Measurements from ENCODE around the gene CNGB1. TPM values are rescaled to one million over a fixed set of nuclear protein-coding genes. Genes with fewer than 3 reads are reported as not detected.
"Not testable (repeated sequence)": the region's sequence is repeated elsewhere in the genome, so short reads cannot be mapped to it uniquely, and the experiment has no call there.

The CNGB1 gene
- total RNA-seq, 2 experiments from 2014 or later: not detected

DNA sequence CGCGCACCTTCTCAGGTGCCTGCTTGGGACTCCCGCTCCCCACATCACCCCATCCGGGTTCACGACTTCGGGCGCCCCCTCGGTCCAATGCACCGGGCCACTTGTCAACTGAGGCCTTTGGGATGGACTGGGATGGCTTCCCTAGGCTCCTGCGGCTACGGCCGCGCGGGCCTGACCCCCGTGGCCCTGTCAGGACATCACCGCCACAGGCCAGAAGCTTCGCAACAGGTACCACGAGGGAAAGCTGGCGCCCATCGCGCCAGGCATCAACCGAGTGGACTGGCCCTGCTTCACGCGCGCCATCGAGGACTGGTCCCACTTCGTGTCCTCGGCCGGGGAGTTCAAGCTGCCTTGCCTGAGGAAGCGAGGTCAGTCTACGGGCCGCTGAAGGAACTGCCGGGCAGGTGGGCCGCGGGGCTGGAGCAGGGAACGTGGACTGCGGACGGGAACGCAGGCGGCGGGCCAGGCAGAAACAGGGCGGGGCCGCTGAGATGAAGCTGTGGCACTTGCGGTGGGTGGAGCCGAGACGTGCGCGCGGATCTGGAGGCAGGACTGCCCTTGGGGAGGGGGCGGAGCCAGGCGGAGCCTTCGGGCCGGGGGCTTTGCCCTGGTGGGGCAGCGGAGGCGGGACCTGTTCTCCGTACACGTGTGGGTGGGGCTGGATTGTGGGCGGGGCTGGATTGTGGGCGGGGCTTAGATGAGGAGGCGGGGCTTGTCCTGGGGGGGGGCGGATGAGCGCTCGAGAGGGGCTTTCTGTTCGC is 13.7 kb upstream of the CNGB1 start:
- ChIA-PET CTCF (interaction anchor here (0.9 to 1.2 kb wide), 5 partner anchors 13 to 407 kb away, joined by 3 to 4 read pairs (median 3); partner anchors contain the start of gene USB1), POLR2A (interaction anchor here (1.0 to 1.2 kb wide), 2 partner anchors 13 to 16 kb away, joined by 3 to 4 read pairs; partner anchors contain the start of genes USB1 and ZNF319)

DNA sequence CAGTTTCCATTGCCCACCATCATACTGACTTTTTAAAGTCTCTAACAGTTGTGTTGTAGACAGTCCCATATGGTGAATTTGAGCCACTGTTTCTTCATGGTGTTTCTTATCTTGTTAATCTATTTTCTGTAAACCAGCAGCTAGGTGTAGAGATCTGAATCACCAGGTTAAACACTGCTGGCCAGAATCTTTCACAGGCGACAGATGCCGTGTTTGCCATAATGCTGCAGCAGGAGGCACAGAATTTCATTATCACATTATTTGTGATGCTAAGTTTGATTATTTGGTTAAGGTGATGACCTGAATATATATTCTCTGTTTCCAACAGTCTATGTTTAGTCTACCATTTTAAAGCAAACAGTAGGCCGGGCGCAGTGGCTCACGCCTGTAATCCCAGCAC is 11.5 kb upstream of the CNGB1 start:
- ChIA-PET CTCF (no interaction called here), POLR2A (no interaction called here)

DNA sequence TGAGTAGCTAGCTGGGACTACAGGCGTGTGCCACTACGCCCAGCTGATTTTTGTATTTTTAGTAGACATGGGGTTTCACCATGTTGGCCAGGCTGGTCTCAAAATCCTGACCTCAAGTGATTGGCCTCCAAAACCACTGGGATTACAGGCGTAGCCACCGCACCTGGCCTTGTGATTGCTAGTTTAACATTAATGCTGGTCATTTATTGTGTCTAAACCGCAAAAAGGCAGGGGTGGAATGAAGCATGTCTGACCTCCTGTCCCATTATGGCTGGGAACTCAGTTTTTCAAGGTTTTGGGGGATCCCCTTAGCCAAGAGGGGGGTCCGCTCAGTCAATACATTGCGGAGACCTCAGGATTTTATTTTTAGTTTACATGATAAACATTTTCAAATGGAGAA is 10.7 kb upstream of the CNGB1 start:
- ChIA-PET CTCF (no interaction called here), POLR2A (no interaction called here)

- ChIA-PET CTCF (no interaction called here), POLR2A (no interaction called here)
These were observed 8.2 kb upstream of the CNGB1 start for GRCh38 chr16:57979006-57979585.

- POLR2A ChIA-PET: not testable (repeated sequence)
- CTCF ChIA-PET: interaction anchor here (0.5 kb wide), 1 partner anchor 174 kb away, joined by 3 read pairs; no protein-coding TSS in a partner anchor
These were observed 7.1 kb upstream of the CNGB1 start for GRCh38 chr16:57978070-57978465.

DNA sequence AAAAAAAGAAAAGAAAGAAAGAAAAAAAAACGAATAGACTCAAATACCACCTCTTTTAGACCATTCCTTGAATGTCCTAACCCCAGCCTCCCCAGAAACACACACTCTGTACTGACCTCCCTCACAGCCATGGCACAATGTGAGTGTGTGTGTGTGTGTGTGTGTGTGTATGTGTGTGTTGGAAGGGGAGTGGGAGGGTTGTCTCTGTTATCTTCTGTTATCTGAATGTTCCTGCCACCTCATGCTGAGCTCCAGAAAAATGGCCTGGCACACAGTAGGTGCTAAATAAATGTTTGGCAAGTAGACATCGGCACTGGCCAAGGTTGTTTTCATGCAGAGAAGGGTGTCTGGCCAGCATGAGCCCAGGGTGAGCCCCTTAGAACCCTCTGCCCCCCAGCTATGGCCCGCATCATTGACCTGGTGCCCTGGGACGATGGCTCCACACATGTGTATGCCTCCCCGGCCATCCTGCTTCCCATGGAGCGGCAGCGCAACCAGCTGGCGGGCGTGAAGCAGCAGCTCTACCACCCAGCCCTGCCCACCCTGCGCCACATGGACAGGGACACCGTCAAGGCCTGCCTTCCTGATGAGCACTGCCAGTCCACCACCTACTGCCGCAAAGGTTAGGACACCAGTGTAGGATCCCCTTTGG is 6.6 kb upstream of the CNGB1 start:
- CTCF ChIA-PET: interaction anchor here (0.5 to 1.2 kb wide), 3 partner anchors 78 to 1980 kb away, joined by 3 read pairs; no protein-coding TSS in a partner anchor
- POLR2A ChIA-PET: no interaction called here

- ChIA-PET POLR2A (no interaction called here), CTCF (interaction anchor here (1.2 kb wide), 1 partner anchor 77 kb away, joined by 3 read pairs; no protein-coding TSS in a partner anchor)
These were observed 5.4 kb upstream of the CNGB1 start for GRCh38 chr16:57976331-57976796.

DNA sequence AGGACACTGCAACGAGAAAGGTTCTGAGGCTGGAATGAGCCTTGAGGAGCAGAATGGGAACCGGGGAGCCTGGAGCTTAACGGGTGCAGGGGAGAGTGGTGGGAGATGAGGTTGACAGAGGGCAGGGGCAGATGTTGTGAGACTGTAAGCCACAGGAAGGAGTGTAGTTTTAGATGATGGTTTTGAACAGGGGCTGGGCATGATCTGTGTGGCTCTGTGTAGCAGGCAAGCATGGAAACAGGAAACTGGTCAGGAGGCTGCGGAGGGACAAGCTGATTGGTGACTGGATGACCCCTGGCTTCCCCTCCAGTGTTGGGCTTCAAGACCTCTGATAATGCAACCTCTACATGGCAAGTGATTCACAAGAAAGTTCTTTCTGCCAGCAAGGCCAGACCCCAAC is 1.4 kb upstream of the CNGB1 start:
- POLR2A ChIA-PET: no interaction called here
- CTCF ChIA-PET: interaction anchor here (1.1 to 1.4 kb wide), 2 partner anchors 13 to 24 kb away, joined by 3 to 4 read pairs; no protein-coding TSS in a partner anchor

DNA sequence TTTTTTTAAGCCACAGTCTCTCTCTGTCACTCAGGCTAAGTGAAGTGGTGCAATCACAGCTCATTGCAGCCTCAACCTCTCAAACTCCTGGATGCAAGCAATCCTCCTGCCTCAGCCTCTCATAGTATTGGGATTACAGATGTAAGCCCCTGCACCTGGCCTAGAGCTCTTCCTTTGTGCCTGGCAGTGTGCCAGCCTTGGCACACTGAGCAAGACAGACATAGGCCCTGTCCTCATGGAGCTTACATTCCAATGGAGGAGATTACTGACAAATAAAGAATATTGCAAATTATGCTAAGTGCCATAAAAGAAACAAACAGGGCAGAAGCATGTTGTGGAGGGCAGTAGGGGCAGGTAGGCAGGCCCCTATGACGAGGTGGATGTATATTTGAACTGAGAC is 920 bp upstream of the CNGB1 start:
- ChIA-PET CTCF (interaction anchor here (1.1 to 1.4 kb wide), 2 partner anchors 13 to 24 kb away, joined by 3 to 4 read pairs; no protein-coding TSS in a partner anchor), POLR2A (no interaction called here)

DNA sequence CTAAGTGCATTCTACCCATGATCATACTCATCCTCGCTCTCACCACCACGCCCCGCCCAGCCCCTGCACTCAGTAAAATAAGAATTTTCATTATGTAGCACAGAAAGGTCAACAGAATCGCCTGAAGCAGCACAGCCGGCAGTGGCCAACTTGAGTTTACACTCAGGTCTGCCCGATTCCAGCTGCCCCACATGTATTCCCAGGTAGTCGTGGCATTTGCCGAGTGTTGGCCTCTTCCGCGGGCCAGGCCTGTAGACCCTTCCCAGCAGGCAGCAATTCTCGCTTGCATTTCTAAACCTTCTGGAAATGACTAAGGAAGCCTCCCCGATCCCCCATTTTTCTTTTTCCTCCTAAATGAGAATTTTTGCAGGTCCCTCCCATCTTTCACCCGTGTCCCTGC is 609 bp downstream of the CNGB1 start:
- ChIA-PET POLR2A (no interaction called here), CTCF (no interaction called here)

DNA sequence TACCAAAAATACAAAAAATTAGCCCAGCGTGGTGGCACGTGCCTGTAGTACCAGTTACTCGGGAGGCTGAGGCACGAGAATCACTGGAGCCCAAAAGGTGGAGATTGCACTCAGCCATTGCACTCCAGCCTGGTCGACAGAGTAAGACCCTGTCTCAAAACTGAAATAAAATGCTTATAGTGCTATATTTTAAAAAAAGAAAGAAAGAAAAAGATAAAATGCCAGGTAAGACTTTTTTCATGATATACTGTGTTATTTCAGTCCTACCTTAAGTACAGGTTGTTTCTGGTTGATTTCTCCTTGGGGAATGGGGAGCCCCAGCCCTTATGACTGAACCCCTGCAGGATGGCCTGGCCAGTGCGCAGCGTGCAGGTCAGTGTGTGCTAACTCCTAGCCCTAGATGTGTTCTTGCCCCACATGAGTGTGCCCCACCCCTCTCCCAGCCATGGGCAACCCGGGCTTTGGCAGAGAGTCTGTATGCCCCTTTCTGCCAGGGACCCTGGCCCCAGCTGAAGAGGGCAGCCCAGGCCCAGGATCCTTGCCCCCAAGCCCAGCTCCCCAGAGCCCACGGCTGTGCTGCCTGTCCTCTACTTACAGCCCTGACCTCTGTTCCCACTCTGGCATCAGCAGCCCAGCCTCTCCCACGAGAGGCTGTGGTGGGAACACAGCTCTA is 1.3 kb downstream of the CNGB1 start:
- ChIA-PET CTCF (no interaction called here), POLR2A (no interaction called here)

GRCh38 chr16:57967916-57968315 is 3.0 kb downstream of the CNGB1 start:
- ChIA-PET POLR2A (no interaction called here), CTCF (no interaction called here)

DNA sequence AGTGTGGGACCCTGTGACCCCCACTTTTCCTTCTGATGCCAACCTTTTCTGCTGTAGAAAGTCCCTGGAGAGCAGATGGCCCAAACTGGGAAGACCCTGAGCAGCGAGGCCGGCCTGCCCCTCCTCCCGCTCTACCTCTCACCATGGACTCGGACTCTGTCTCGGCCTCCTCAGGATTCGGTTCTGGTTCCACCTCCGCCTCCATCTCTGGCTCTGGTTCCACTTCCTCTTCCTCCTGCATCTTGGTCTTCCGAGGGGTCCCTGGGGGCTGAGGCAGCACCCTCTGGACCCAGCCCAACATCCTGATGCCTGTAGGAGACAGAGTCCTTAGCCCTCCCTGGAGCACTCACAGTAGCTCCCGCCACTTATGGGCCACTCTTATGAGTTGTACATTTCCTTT is 3.9 kb downstream of the CNGB1 start:
- ChIA-PET POLR2A (no interaction called here), CTCF (no interaction called here)

DNA sequence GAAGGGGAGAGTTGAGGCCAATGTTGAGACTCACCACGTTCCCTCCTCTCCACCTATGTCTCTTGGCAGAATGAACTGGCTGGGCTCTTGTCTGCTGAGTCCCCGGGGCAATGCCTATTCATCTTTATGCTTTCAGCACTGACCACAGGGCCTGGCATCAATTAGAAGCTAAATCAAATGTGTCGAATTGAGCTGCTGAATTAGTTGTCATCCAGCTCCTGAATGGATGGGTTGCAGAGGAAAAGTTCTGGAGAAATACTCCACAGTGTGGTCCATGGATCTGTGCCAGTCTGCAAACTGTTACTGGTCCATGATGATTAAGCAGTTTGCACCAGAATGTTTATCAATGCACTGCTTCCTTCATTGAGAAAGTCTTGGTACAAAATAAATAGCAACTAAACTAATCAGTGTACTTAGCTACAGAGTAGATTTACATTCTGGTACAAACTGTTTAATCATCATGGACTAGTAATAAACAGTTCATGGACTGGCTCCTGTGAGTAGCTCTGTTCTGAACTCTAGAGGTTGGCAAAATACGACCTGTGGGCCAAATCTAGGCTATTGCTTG is 4.6 kb downstream of the CNGB1 start:
- CTCF ChIA-PET: no interaction called here
- POLR2A ChIA-PET: no interaction called here

GRCh38 chr16:57964157-57964700 is 6.7 kb downstream of the CNGB1 start:
- POLR2A ChIA-PET: no interaction called here
- CTCF ChIA-PET: no interaction called here

DNA sequence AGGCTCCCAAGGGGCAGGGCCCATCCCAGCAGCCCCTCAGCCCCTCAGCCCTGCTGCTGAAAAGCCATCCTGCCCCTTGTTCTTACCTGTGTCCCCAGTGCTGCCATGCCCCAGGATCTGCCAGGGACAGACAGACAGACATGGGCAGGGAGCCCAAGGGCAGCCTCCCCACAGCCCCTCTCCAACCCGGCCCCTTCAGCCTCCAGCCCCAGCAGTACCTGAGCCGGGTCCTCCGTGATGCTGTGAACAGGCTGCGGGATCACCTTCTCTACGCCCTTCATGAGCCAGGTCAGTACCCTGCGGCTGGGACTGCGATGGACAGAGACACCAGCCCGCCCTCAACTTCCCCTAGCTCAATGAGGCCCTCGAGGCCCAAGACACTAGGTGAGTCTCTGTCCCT is 8.2 kb downstream of the CNGB1 start:
- CTCF ChIA-PET: no interaction called here
- POLR2A ChIA-PET: no interaction called here

- CTCF ChIA-PET: no interaction called here
These were observed 8.9 kb downstream of the CNGB1 start for GRCh38 chr16:57962046-57962445.

DNA sequence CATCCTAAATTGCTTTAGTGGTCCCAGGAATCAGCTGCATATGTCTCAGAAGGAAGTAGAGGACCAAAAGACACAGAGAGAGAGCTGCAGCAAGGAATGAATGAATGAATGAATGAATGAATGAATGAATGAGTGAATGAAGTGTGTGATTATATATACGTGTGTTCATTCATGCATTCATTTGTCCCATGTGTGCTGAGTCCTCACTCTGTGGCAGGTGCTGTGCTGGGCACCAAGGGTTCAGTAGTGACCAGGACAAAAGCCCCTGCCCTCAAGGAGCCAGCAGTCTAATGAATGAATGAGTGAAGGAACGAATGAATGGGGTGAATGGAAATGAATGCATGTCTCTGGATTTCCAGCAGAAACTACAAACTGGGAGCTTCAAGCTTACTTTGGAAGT is 9.4 kb downstream of the CNGB1 start:
- POLR2A ChIA-PET: no interaction called here
- CTCF ChIA-PET: no interaction called here

More at GRCh38 chr16:57962046-57962445, 8.9 kb downstream of the CNGB1 start:
- POLR2A ChIA-PET: no interaction called here

DNA sequence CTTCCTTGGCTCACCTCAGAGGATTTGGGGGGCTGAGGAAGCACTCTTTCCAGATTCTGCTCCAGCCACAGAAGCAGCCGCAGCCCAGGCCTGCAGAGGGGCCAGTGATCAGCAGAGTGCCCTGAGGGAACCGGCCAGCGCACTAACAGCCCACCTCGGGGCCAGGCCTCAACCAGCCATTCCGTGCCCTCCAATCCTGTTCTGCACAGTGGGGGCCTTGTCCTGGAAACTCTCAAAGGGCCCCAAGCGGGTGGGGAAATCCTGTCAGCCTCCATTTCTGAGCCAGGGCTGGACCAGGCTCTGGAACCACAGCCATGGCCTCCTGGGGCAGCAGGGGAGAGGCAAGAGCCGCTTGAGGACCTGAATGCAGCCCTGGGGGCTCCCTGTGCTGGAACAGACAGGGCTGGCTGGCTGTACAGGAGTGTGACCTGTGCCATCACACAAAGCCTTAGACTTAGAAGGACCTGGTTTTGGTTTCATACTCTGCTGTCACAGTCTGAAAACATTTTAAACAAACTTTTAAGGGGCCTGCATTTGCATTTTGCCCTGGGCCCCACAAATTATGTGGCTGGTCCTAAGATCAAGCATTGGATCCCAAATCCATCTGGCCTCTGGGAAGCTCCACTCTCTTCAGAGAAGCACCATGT is 10.0 kb downstream of the CNGB1 start:
- ChIA-PET CTCF (no interaction called here), POLR2A (no interaction called here)
